Chondrocyte (in vitro differentiated cells): ENCODE data around the gene GUCY2F. TPM values are rescaled to one million over a fixed set of nuclear protein-coding genes. Genes with fewer than 3 reads are reported as not detected.

Source experiments
- DNase-seq: peaks from one replicate; pipeline ENCODE4 v3.0.0; 2021; ENCODE audit warnings: mixed read lengths, low spot score
- H3K27ac Mint-ChIP-seq: one replicate; pipeline ENCODE4 v1.8.0; 2021; ENCODE audit warnings: mild to moderate bottlenecking, moderate library complexity, mixed read lengths; ENCODE audit not compliant: unreplicated experiment
- H3K27me3 Mint-ChIP-seq: 2 replicates; pipeline ENCODE4 v1.8.0; 2021; ENCODE audit warnings: low read depth, mixed read lengths
- H3K36me3 Mint-ChIP-seq: 2 replicates; pipeline ENCODE4 v1.8.0; 2021; ENCODE audit warnings: low read depth, mixed read lengths
- H3K4me1 Mint-ChIP-seq: 2 replicates; pipeline ENCODE4 v1.8.0; 2021; ENCODE audit warnings: low read depth, mild to moderate bottlenecking, mixed read lengths
- H3K4me3 Mint-ChIP-seq: one replicate; pipeline ENCODE4 v1.8.0; 2021; ENCODE audit warnings: mild to moderate bottlenecking, moderate library complexity, mixed read lengths; ENCODE audit not compliant: unreplicated experiment
- H3K9me3 Mint-ChIP-seq: 2 replicates; pipeline ENCODE4 v1.8.0; 2021; ENCODE audit warnings: low read depth, mixed read lengths
- CTCF ChIP-seq: fragments of 200-600 bp; sonication (generic); IDR thresholded peaks from 2 replicates; pipeline ENCODE4 v1.5.0; 2021; ENCODE audit warnings: antibody characterized with exemption, mild to moderate bottlenecking, moderate library complexity
- total RNA-seq: library from RNA; stranded (reverse); gene quantifications from 3 replicates; pipeline ENCODE4 v1.2.1, GENCODE V29; 2021

The GUCY2F gene
- total RNA-seq, 1 donor from 2014 or later = not detected

DNA sequence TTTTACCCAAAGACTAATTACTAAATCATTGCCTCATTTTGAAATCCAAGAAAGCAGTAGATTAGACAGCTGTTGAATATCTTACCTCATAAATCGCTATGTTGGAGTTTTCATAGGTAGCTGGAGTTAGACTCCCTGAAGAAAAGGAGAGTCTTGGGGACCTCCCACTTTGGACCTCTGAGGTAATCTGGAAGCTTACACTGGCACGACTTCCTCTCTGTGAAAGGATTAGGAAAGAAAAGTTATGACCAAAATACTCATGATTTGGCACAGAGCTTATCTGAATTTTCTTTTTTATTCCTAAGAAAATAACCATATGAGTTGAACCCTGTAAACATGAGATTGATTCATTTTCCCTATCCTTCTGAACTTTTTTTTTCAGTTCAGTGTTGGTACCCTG lies 40.6 kb downstream of the GUCY2F start:
- TF ChIP-seq CTCF = no peak
- Mint-ChIP-seq H3K9me3 (no peaks in the 10 kb centered on the region), H3K36me3 (no peaks in the 10 kb centered on the region), H3K4me1 (no peaks in the 10 kb centered on the region), H3K27ac (no peak overlapping the region), H3K4me3 (no peak overlapping the region), H3K27me3 (peaks cover 7% of the 10 kb centered on the region)
- no peak for DNase-seq

DNA sequence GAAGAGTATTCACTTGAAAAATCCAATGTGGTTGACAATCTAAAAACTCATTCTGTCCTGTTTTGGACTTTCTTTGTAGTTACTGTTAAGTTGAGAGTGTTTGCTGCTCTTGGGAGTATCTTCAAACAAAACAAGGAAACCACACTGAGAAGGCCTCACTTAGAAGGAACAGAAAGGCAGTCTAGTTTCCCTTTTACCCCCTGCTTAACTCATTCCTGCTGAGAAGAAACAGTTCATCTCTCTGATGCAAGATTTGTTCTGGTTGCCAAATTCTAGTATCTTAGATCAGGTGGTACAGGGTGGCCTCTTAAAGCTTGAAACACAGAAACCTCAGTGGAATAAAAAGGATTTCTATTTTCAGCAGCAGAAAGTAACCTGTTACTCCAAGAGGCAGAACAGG lies 41.4 kb downstream of the GUCY2F start:
- no peak for TF ChIP-seq CTCF
- H3K9me3 Mint-ChIP-seq = no peaks in the 10 kb centered on the region
- H3K27me3 Mint-ChIP-seq = peaks cover 7% of the 10 kb centered on the region
- H3K27ac Mint-ChIP-seq = no peak overlapping the region
- DNase-seq = no peak
- H3K4me3 Mint-ChIP-seq = no peak overlapping the region
- H3K4me1 Mint-ChIP-seq = no peaks in the 10 kb centered on the region
- no peaks in the 10 kb centered on the region for H3K36me3 Mint-ChIP-seq

DNA sequence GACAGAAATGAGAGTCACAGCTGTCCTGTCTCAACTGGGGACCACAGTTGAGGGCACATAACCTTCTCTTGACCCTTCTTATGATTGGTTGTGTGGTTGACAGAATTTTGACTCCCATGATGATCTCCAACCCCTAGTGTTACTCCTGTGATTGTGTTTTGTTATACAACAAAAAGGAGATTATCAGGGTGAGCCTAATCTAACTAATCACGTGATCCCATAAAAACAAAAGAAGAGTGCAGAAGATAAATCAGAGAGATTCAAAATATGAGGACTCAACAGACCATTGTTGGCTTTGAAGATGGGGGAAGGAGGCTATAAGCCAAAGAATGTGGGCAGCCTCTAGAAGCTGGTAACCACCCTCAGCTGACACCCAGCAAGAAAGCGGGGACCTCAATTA lies 72.7 kb downstream of the GUCY2F start:
- Mint-ChIP-seq H3K4me3 (no peak overlapping the region), H3K4me1 (no peaks in the 10 kb centered on the region), H3K27ac (no peak overlapping the region), H3K36me3 (no peaks in the 10 kb centered on the region), H3K9me3 (no peaks in the 10 kb centered on the region), H3K27me3 (peaks cover 20% of the 10 kb centered on the region)
- DNase-seq = no peak
- no peak for TF ChIP-seq CTCF

DNA sequence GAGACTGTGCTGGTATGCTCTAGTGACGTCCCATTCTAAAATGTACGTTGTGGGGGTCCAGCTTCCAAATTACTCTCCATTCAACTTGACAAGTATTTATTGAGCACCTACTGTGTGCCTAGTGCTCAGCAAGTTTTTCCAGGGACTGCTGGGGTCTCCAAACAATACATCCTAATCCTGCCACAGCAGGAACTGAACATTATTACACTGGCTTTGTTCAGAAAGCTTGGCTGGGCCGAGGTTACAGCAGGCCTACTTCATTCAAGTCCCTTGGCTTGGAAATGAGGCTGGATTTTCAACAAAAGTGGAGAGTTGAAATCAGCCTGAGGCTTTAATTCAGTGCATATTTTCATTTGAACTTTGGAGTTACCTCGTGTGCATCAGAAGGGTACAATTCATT lies 78.0 kb downstream of the GUCY2F start:
- TF ChIP-seq CTCF = no peak
- Mint-ChIP-seq H3K4me1 (no peaks in the 10 kb centered on the region), H3K9me3 (no peaks in the 10 kb centered on the region), H3K27me3 (peaks cover 19% of the 10 kb centered on the region), H3K27ac (no peak overlapping the region), H3K4me3 (no peak overlapping the region), H3K36me3 (no peaks in the 10 kb centered on the region)
- no peak for DNase-seq

GRCh38 chrX:109399831-109400230 lies 82.1 kb downstream of the GUCY2F start:
- DNase-seq = no peak
- H3K27me3 Mint-ChIP-seq = peaks cover 25% of the 10 kb centered on the region
- H3K4me1 Mint-ChIP-seq = no peaks in the 10 kb centered on the region
- no peak for TF ChIP-seq CTCF
- no peak overlapping the region for H3K27ac Mint-ChIP-seq
- no peak overlapping the region for H3K4me3 Mint-ChIP-seq
- H3K9me3 Mint-ChIP-seq = no peaks in the 10 kb centered on the region
- H3K36me3 Mint-ChIP-seq = no peaks in the 10 kb centered on the region
